ENCODE results near the gene YEATS2.

YEATS2 gene

GRCh38 chr3:183815563-183815940 is 118.0 kb downstream of the YEATS2 start:
- DNase-seq = no peak

DNA sequence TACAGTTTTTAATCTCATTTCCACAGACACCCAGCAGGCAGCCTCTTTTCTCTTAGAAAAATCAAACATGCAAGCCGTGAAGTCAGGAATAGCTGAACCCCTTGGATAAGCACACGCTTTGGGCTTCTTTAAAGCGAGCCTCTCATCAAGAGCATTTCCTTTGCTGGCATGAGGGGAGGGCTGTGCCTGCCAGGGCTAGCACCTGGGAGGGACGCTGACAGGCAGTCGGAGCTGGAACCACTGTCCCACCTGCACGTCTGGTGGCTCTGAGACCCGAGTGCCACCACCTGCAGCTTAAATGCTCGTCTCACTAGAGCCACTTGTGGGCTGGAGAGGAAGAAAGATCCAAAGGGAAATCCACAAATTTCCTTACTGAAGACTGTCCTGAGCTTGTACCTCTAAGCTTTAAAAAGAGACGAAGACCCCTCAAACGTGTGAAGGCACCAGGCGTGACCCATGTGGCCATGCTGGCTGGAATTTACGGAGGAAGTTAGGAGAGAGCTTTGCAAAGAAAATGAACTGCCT is 118.4 kb downstream of the YEATS2 start:
- no peak for DNase-seq

DNA sequence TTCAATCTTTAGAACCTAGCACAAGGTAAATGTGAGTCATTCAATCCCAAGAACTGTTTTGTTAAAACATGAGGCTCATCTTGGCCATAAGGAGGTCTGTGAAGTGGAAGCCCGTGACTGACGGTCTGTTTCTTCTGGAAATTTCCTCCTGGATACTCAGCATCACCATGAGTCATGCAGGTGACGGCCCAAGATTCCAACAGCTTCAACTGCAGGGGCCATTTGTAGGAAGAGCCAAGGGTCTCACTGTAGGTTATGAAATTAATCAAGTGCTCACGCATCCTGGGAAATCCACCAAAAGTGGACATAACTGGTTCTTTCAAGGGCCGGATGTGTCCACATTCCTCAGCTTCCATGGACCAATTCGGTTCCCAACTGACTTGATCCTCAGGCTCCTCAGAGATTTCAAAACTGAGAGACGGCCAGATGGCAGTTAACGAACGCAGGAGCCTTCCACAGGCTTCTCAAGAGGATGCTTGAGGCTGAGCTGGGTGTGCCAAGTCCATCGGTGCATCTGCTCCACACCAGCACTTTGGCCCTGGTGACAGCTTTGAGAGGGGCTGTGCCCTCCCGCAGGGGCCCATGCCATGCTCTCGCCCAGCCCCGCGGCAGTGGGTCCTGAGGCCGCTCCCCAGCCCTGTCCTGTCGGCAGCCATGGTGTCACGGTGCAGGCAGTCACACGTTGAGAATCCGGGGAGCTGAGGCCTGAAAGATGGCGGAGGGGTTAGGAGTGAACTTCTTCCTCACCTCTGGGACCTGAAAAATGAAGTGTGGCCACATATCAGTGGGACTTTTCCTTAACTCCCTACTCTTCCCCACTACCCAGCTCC is 119.3 kb downstream of the YEATS2 start:
- no peak for DNase-seq

- no peak for DNase-seq
Observed at GRCh38 chr3:183817639-183818038, 120.0 kb downstream of the YEATS2 start.

DNA sequence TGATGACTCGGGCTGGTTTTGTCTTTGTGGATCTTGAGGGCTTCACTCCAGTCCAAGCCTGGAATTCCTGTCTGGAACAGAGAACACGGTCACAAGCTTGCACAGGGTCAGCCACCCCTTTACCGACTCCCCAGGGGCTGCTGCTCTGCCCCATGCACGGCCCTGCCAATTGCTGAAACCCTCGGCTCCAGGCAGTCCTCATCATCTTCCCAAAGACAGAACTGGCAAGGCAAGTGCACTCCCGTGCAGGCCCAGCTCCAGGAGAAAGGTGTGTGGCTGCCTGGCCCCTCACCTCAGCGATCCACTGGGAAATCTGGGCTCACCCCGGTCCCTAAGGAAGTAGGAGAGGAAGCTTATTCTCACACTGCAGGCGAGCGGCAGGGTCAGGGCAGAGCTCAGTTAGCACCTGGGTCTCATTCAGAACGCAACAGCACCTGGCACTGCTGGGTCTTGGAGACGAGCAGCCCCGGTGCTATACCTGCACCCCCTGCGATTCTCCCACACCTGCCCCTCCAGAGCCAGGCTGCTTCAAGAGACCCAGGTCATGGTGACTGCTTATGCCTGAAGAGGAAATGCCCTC is 120.5 kb downstream of the YEATS2 start:
- DNase-seq = no peak

GRCh38 chr3:183818706-183819624 is 121.4 kb downstream of the YEATS2 start:
- no peak for DNase-seq

GRCh38 chr3:183819831-183820230 is 122.2 kb downstream of the YEATS2 start:
- no peak for DNase-seq

DNA sequence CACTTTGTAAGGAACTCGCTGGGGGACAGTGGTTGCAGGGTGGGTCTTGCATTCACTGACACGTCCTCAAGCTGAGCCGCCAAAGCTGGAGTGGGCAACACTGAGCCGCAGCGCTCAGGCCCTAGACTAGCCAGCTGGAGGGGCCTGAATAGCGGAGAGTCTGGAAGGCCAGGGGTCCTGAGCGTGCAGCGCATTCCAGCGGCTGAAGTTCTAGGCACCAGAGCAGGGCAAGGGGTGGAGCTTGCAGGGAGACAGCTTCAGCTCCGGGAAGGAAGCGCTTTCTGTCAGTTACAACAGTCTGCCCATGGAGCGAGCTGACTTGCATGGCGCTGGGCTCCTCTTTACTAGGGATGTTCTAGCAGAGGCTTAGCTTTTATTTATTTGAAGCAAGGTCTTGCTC is 125.0 kb downstream of the YEATS2 start:
- DNase-seq = no peak

DNA sequence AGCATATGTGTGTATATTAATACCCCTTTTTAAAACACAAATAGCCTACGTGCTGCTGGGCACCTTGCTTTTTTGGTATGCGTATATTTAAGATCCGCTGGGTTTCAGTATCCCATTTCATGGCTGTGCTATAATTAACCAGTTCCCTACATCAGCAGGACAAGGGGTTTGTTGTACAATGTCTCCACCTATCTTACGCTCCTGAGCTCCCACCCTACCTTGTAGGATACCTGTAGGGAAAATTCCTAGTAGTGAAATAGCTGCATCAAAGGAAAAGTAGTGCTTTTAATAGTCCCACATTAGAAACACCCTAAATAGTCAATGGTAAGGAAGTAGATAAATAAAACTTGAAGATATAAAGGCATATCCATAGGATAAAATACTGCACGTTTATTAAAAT is 126.4 kb downstream of the YEATS2 start:
- no peak for DNase-seq

GRCh38 chr3:183824761-183825455 is 127.3 kb downstream of the YEATS2 start:
- DNase-seq = no peak

- DNase-seq = peak; percentile 23
Observed at GRCh38 chr3:183825456-183826161, 128.0 kb downstream of the YEATS2 start, which contains the start of gene MAP6D1. TSS of gene MAP6D1 (minus strand) at chr3:183825577. CDS start at chr3:183825547, 30 bp downstream.

- DNase-seq = no peak
Observed at GRCh38 chr3:183826448-183827250, 129.1 kb downstream of the YEATS2 start.

- DNase-seq = no peak
Observed at GRCh38 chr3:183827809-183828537, 130.4 kb downstream of the YEATS2 start.

DNA sequence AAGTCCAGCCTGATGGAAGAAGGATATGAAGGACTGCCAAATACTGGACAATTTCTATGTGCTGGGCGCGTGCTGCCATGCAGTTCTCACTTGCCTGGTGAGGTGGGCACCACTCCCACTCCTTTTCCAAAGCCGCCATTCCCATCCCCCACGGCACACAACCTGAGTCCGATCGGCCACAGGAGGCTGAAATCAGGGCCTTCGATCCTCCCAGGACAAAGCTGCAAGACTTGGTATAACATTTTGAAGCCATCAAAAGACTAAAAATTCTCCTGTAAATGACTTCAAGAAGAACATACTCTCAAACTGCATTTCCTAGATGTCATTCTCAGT is 130.9 kb downstream of the YEATS2 start:
- DNase-seq = no peak

- no peak for DNase-seq
Observed at GRCh38 chr3:183829466-183829865, 131.9 kb downstream of the YEATS2 start.

- no peak for DNase-seq
Observed at GRCh38 chr3:183830187-183830586, 132.6 kb downstream of the YEATS2 start.

- no peak for DNase-seq
Observed at GRCh38 chr3:183833516-183833915, 135.9 kb downstream of the YEATS2 start.

DNA sequence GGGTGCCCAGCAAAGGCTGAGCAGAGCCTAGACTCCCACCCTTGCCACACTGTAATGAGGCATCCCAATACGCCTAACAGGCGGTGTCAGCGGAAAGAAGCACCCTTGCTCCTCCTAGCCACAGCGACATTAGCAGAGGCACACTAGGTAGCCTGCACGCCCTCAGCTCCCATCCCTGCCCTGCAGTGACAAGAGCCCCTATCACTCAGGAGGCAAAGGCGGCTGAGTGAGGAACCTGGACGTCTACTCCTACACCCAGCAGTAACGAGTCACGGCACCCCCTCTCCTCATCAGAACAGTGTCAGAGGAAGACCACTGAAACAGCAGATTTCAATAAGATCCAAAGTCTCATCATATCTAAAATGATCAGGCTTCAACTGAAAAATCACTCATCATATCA is 139.8 kb downstream of the YEATS2 start:
- DNase-seq = no peak

DNA sequence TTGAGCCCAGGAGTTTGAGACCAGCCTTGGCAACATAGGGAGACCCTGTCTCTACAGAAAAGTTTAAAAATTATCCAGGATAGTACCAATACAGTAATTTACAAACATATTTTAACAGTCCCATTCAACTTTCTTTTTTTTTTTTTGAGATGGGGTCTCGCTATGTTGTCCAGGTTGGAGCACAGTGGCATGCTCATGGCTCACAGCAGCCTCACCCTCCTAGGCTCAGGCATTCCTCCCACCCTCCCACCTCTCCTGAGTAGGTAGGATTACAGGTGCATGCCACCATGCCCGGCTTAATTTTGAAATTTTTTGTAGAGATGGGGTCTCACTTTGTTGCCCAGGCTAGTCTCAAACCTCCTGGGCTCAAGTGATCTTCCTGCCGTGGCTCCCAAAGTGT is 140.3 kb downstream of the YEATS2 start:
- DNase-seq = no peak

DNA sequence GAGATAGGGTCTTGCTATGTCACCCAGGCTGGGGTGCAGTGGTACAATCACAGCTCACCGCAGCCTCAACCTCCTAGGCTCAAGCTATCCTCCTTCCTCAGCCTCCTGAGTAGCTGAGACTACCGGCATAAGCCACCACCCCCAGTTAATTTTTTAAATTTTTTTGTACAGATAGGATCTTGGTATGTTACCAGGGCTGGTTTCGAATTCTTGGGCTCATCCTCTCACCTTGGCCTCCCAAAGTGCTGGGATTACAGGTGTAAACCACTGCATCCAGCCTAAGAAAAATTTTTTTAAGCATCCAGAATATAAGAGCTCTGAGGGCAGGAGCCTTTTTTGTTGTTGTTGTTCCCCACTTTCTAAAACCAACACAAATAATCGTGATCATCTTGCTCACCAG is 142.2 kb downstream of the YEATS2 start:
- DNase-seq = no peak
